ENCODE measurements around the gene ETV6.

GRCh38 chr12:11664101-11664500 lies 14.6 kb downstream of the ETV6 start:
- TF ChIP-seq, protein P1, sequence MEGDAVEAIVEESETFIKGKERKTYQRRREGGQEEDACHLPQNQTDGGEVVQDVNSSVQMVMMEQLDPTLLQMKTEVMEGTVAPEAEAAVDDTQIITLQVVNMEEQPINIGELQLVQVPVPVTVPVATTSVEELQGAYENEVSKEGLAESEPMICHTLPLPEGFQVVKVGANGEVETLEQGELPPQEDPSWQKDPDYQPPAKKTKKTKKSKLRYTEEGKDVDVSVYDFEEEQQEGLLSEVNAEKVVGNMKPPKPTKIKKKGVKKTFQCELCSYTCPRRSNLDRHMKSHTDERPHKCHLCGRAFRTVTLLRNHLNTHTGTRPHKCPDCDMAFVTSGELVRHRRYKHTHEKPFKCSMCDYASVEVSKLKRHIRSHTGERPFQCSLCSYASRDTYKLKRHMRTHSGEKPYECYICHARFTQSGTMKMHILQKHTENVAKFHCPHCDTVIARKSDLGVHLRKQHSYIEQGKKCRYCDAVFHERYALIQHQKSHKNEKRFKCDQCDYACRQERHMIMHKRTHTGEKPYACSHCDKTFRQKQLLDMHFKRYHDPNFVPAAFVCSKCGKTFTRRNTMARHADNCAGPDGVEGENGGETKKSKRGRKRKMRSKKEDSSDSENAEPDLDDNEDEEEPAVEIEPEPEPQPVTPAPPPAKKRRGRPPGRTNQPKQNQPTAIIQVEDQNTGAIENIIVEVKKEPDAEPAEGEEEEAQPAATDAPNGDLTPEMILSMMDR (IDR thresholded peaks at IDR 0.05): no peak
- no peak for TF ChIP-seq POLR2A (IDR thresholded peaks at IDR 0.05)

Data from lower leg skin (tissue), 3 donors.